K562 (cell line): Measurements from ENCODE around the gene ARL4D. TPM values are rescaled to one million over a fixed set of nuclear protein-coding genes. Genes with fewer than 3 reads are reported as not detected.

ENCODE experiments used
- ARID4B ChIP-seq: sonication (generic); formaldehyde crosslinking; IDR thresholded peaks from 2 replicates; pipeline ENCODE4 v1.8.0; 2022; ENCODE audit warnings: mild to moderate bottlenecking, missing genetic modification reagents
- FOXP4 ChIP-seq: sonication (generic); formaldehyde crosslinking; IDR thresholded peaks from 2 replicates; pipeline ENCODE4 v1.8.0; 2022; ENCODE audit warnings: mild to moderate bottlenecking, missing genetic modification reagents, borderline replicate concordance
- IRF1 ChIP-seq: sonication (generic); formaldehyde crosslinking; IDR thresholded peaks from 2 replicates; pipeline ENCODE4 v1.8.0; 2022; ENCODE audit warnings: missing genetic modification reagents, mild to moderate bottlenecking, borderline replicate concordance
- MAFG ChIP-seq: fragments of 450-650 bp; conservative IDR thresholded peaks from 2 replicates; pipeline ENCODE4 v1.6.1; 2016; ENCODE audit warnings: missing genetic modification characterization, missing compliant biosample characterization
- MCM3 ChIP-seq: fragments of 450-650 bp; IDR thresholded peaks from 2 replicates; pipeline ENCODE4 v1.6.1; 2016
- MEIS2 ChIP-seq: fragments of 450-650 bp; IDR thresholded peaks from 2 replicates; pipeline ENCODE4 v1.6.1; 2014; ENCODE audit warnings: mild to moderate bottlenecking; ENCODE audit not compliant: partially characterized antibody
- MXI1 ChIP-seq: IDR thresholded peaks from 2 replicates; pipeline ENCODE4 v1.6.1; 2011; ENCODE audit warnings: low read depth, mild to moderate bottlenecking, improper control_type of control experiment, low read length
- SMAD4 ChIP-seq: fragments of 250-450 bp; sonication (Bioruptor Pico); conservative IDR thresholded peaks from 2 replicates; pipeline ENCODE4 v1.8.0; 2021; ENCODE audit warnings: inconsistent platforms, mild to moderate bottlenecking, moderate library complexity
- TSHZ1 ChIP-seq: fragments of 250-450 bp; sonication (Bioruptor Pico); IDR thresholded peaks from 2 replicates; pipeline ENCODE4 v1.4.0; 2020; ENCODE audit warnings: mild to moderate bottlenecking, moderate library complexity
- XRCC4 ChIP-seq: IDR thresholded peaks from one replicate; pipeline ENCODE4 v1.6.1; 2011; ENCODE audit not compliant: insufficient read depth, insufficient read length; ENCODE audit errors: extremely low read depth
- ZNF239 ChIP-seq: fragments of 250-450 bp; sonication (Bioruptor Pico); IDR thresholded peaks from 2 replicates; pipeline ENCODE4 v1.4.0; 2020; ENCODE audit warnings: mild to moderate bottlenecking
- ZNF609 ChIP-seq: sonication (generic); formaldehyde crosslinking; IDR thresholded peaks from 2 replicates; pipeline ENCODE4 v1.8.1; 2023; ENCODE audit warnings: missing genetic modification reagents, mild to moderate bottlenecking, borderline replicate concordance
- polyA plus RNA-seq, 8 experiments: library from polyadenylated mRNA; depleted of rRNA in 4 of 8; stranded (reverse) in 5 of 8; unstranded in 3 of 8; fragments of >200 nt; fragmentation: Nextera tagmentation in 2 of 8; fragmentation: Illumina TruSeq in 1 of 8; extraction: Ambion mirVana in 2 of 8; extraction: Trizol in 1 of 8; gene quantifications; 2 replicates each; pipeline versions ENCODE4 v1.2.1 to v1.2.3, GENCODE V29; 2011 to 2014; ENCODE audit warnings: inconsistent platforms in 1 of 8, missing spikeins in 1 of 8
- total RNA-seq, 7 experiments: library from RNA; depleted of rRNA in 6 of 7; stranded (reverse); fragments of >200 nt in 6 of 7; fragmentation: Illumina TruSeq in 2 of 7; extraction: Trizol in 2 of 7; gene quantifications; 2 replicates each; pipeline versions ENCODE4 v1.2.1 to v1.2.3, GENCODE V29; 2011 to 2021; ENCODE audit warnings: low replicate concordance in 1 of 7

The ARL4D gene
- total and polyA plus RNA-seq, 9 of the 15 experiments (the other 6 are each of a cell fraction or from before 2014, with no cell fraction given) = 0.07 to 0.53 (median 0.28) TPM; not detected in 1

- TF ChIP-seq FOXP4 (CRISPR knock-in tag) (no peak), TSHZ1 (CRISPR knock-in tag) (no peak), SMAD4 (CRISPR knock-in tag) (peak; percentile 89), ARID4B (CRISPR knock-in tag) (no peak), MXI1 (no peak), ZNF239 (CRISPR knock-in tag) (0 out of 2 replicates have a peak, but pooled peaks have one; percentile 10), XRCC4 (no peak), MCM3 (no peak), IRF1 (CRISPR knock-in tag) (no peak), MAFG (tag) (no peak), ZNF609 (no peak), MEIS2 (no peak)
These were observed 5.1 kb downstream of the ARL4D start (continued) for GRCh38 chr17:43403846-43404245.
